Measurements from ENCODE around the gene KLK7.

GRCh38 chr19:50980208-50980607, 3.5 kb downstream of the KLK7 start:
- TF ChIP-seq CTCF (conservative IDR thresholded peaks at IDR 0.05; ENCODE audit: low read depth, low read length) (no peak), EZH2 (IDR thresholded peaks at IDR 0.05; ENCODE audit: low read length, unreplicated experiment) (no peak), EZH2phosphoT487 (IDR thresholded peaks at IDR 0.05; ENCODE audit: borderline replicate concordance, low read length) (no peak)

Measured in PC-3 (cell line).